Bronchial epithelial cell (primary cell): ENCODE results near the gene C10orf71. TPM values are rescaled to one million over a fixed set of nuclear protein-coding genes. Genes with fewer than 3 reads are reported as not detected.

Experiments used
- DNase-seq: peaks from one replicate; pipeline ENCODE4 v3.0.0-alpha.2; 2010; ENCODE audit warnings: low read depth
- FAIRE-seq: peaks from 2 replicates; lab custom pipeline; 2011; peaks lifted over from hg19 to GRCh38; lab: Jason Lieb, UNC
- H3K27me3 ChIP-seq: 2 replicates; pipeline ENCODE4 v1.5.1; 2011; ENCODE audit warnings: low read length; ENCODE audit not compliant: control insufficient read depth, insufficient read depth
- H3K36me3 ChIP-seq: 2 replicates; pipeline ENCODE4 v1.5.1; 2011; ENCODE audit warnings: low read length; ENCODE audit not compliant: control insufficient read depth, insufficient read depth
- H3K4me3 ChIP-seq: 2 replicates; pipeline ENCODE4 v1.5.1; 2011; ENCODE audit warnings: mild to moderate bottlenecking, low read depth, low read length, control low read depth
- total RNA-seq: library from RNA; depleted of rRNA; stranded (reverse); fragments of >200 nt; gene quantifications from 2 replicates; pipeline ENCODE4 v1.2.1, GENCODE V29; 2014
- TF ChIP-seq, protein P1 (sequence below): IDR thresholded peaks from 2 replicates; pipeline ENCODE4 v1.5.1; 2011; ENCODE audit warnings: mild to moderate bottlenecking, moderate library complexity, low read length, control low read depth, inconsistent platforms; ENCODE audit not compliant: insufficient read depth, severe bottlenecking

C10orf71 gene
- total RNA-seq, 1 donor from 2014 or later: not detected

DNA sequence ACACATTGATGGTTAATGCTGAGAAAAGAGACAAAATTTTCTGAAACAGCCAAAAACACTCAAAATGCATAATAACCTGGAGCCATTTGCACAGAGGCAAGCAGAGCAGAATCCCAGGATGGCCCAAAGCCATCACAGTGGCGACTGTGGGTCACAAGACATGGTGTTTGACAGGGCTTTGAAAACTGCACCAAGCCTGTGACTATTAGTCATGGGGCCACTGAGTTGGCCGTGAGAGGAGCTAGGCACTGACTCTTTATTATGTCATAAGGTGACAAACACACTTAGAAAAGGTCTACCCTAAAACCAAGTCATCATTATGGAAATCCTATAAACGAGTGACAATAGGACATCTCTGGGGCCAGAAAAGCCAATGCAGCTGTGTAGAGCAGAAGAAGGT, 73.0 kb downstream of the C10orf71 start:
- Histone ChIP-seq H3K4me3 (no peak overlapping the region), H3K36me3 (no peaks in the 10 kb centered on the region), H3K27me3 (no peaks in the 10 kb centered on the region)
- no peak for DNase-seq
- TF ChIP-seq, protein P1, sequence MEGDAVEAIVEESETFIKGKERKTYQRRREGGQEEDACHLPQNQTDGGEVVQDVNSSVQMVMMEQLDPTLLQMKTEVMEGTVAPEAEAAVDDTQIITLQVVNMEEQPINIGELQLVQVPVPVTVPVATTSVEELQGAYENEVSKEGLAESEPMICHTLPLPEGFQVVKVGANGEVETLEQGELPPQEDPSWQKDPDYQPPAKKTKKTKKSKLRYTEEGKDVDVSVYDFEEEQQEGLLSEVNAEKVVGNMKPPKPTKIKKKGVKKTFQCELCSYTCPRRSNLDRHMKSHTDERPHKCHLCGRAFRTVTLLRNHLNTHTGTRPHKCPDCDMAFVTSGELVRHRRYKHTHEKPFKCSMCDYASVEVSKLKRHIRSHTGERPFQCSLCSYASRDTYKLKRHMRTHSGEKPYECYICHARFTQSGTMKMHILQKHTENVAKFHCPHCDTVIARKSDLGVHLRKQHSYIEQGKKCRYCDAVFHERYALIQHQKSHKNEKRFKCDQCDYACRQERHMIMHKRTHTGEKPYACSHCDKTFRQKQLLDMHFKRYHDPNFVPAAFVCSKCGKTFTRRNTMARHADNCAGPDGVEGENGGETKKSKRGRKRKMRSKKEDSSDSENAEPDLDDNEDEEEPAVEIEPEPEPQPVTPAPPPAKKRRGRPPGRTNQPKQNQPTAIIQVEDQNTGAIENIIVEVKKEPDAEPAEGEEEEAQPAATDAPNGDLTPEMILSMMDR: no peak
- no peak for FAIRE-seq

DNA sequence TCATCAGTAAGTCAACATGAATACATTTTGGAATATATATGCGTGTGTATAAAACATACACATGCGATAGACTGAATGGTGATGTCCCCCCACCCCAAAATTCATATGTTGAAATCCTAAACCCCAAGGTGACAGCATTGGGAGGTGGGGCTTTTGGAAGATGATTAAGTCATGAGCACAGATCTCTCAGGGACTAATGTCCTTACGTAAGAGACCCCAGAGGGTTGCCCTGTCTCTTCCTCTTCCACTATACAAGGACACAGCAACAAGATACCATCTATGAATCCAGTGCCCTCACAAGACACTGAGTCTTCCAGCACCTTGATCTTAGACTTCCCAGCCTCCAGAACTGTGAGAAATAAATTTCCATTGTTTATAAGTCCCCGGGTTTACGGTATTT, 74.4 kb downstream of the C10orf71 start:
- no peak for FAIRE-seq

DNA sequence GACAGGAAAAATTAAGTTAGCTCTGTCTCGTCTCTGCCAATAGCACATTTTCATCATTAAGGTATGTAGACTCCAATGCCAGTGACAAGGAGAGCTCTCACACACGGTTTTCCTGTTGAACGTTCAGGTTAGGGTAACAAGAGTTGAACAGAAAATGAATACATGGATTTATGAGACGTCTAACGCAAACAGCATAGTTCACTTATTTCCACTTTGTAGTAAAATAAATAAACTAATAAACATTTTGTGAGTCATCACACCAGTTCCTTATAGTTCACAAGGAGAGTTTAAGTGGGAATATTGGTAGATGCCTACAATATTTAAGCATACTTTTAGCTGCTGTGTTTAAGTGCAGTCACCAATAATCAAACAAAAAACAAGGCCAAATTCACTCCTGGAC, 75.8 kb downstream of the C10orf71 start:
- Histone ChIP-seq H3K27me3 (no peaks in the 10 kb centered on the region), H3K4me3 (no peak overlapping the region), H3K36me3 (no peaks in the 10 kb centered on the region)
- no peak for FAIRE-seq
- TF ChIP-seq, protein P1: no peak
- DNase-seq: no peak

More for the DNA sequence above, 74.4 kb downstream of the C10orf71 start:
- DNase-seq: no peak
- TF ChIP-seq, protein P1: no peak
- Histone ChIP-seq H3K36me3 (no peaks in the 10 kb centered on the region), H3K4me3 (no peak overlapping the region), H3K27me3 (no peaks in the 10 kb centered on the region)

DNA sequence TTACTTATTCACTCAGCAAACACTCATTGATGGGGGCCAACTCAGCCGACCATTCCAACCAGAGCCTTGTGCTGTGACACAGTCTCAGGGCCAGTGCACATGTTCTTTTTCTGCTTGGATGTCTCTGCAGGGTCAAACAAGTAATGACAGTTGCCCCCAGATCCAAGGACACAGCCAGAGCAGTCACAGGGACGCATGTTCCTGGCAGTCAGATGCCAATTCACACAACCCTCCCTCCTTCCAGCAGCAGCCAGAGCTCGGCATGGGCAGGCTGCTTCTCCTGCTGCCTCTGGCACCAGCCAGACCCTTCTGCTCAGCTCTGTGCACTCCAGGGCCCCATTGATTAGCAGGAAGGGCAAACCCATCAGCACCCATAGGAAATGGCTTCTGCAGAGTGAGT, 76.6 kb downstream of the C10orf71 start:
- DNase-seq (no peak), FAIRE-seq (no peak)

More for the DNA sequence above, 76.6 kb downstream of the C10orf71 start:
- H3K36me3 ChIP-seq: no peaks in the 10 kb centered on the region
- H3K27me3 ChIP-seq: no peaks in the 10 kb centered on the region
- no peak overlapping the region for H3K4me3 ChIP-seq
- TF ChIP-seq, protein P1: no peak

Other genes with a start within 250 kb of the C10orf71 start
- under 0.01 TPM in 2 replicates for gene VSTM4, start 183.6 kb upstream of the C10orf71 start, total RNA-seq
- gene FAM170B, start 165.1 kb upstream of the C10orf71 start, total RNA-seq: not detected in 2 replicates
- gene TMEM273, start 110.8 kb upstream of the C10orf71 start, total RNA-seq: not detected in 2 replicates
- gene DRGX, start 96.9 kb downstream of the C10orf71 start, total RNA-seq: not detected in 2 replicates
- 19.2 and 21.9 TPM in 2 replicates for gene ERCC6, start 240.0 kb downstream of the C10orf71 start, total RNA-seq